AG04449 (cell line): Measurements from ENCODE around the gene RBM4B.

Experiments used
- CTCF ChIA-PET: fragments of 350-600 bp; formaldehyde crosslinking; extraction: SDS; loops from one replicate; lab custom pipeline; 2021; ENCODE audit warnings: antibody characterized with exemption; lab: Yijun Ruan, JAX
- POLR2A ChIA-PET: fragments of 400-600, 350-600 bp; formaldehyde crosslinking; extraction: SDS; loops from one replicate; lab custom pipeline; 2020; ENCODE audit warnings: antibody characterized with exemption, inconsistent platforms; lab: Yijun Ruan, JAX
- DNase-seq: peaks from one replicate; pipeline ENCODE4 v3.0.0-alpha.2; 2010; ENCODE audit warnings: low read depth, low spot score
- H3K4me3 ChIP-seq: 2 replicates; pipeline ENCODE4 v1.5.1; 2011; ENCODE audit warnings: low read depth, mild to moderate bottlenecking, control low read depth, low read length
- CTCF ChIP-seq: IDR thresholded peaks from one replicate; pipeline ENCODE4 v1.5.1; 2011; ENCODE audit warnings: mild to moderate bottlenecking, moderate library complexity, low read length, control low read depth, inconsistent platforms; ENCODE audit not compliant: insufficient read depth; ENCODE audit errors: missing control alignments

RBM4B gene

GRCh38 chr11:66691311-66691980 is 13.8 kb upstream of the RBM4B start:
- POLR2A ChIA-PET, result no interaction called here
- no peak for TF ChIP-seq CTCF
- CTCF ChIA-PET, result interaction anchor here (4.5 to 11.5 kb wide), 2 partner anchors 12 to 143 kb away, joined by 35 to 246 read pairs; partner anchors contain the start of gene RBM4B
- DNase-seq, result no peak
- no peak overlapping the region for H3K4me3 ChIP-seq

- DNase-seq, result no peak
- ChIA-PET POLR2A (no interaction called here), CTCF (interaction anchor here (2.8 to 11.5 kb wide), 3 partner anchors 11 to 145 kb away, joined by 13 to 246 read pairs (median 35); partner anchors contain the start of gene RBM4B)
- no peak overlapping the region for H3K4me3 ChIP-seq
- no peak for TF ChIP-seq CTCF
These were observed 12.2 kb upstream of the RBM4B start for GRCh38 chr11:66689661-66690590.

- DNase-seq, result no peak
- POLR2A ChIA-PET, result no interaction called here
- TF ChIP-seq CTCF, result no peak
- H3K4me3 ChIP-seq, result no peak overlapping the region
- CTCF ChIA-PET, result interaction anchor here (0.6 to 2.8 kb wide), 6 partner anchors 9 to 280 kb away, joined by 3 to 13 read pairs (median 4); no protein-coding TSS in a partner anchor
These were observed 11.2 kb upstream of the RBM4B start for GRCh38 chr11:66688561-66689534.

GRCh38 chr11:66687831-66688281 is 10.2 kb upstream of the RBM4B start:
- CTCF ChIA-PET, result interaction anchor here (1.0 to 2.8 kb wide), 5 partner anchors 8 to 279 kb away, joined by 3 to 13 read pairs (median 4); no protein-coding TSS in a partner anchor
- POLR2A ChIA-PET, result no interaction called here
- no peak overlapping the region for H3K4me3 ChIP-seq
- no peak for DNase-seq
- no peak for TF ChIP-seq CTCF

- ChIA-PET POLR2A (no interaction called here), CTCF (interaction anchor here (1.2 to 2.8 kb wide), 5 partner anchors 8 to 278 kb away, joined by 3 to 13 read pairs (median 4); partner anchors contain the start of gene RBM4B)
- H3K4me3 ChIP-seq, result no peak overlapping the region
- no peak for TF ChIP-seq CTCF
- DNase-seq, result no peak
These were observed 9.4 kb upstream of the RBM4B start for GRCh38 chr11:66686801-66687750.
